Measurements from ENCODE around the gene SPRYD3.

Gene SPRYD3

GRCh38 chr12:53065470-53065869 is 13.7 kb downstream of the SPRYD3 start:
- in situ Hi-C loops (cut with MboI; ENCODE audit: low sequenced_read_pairs), result loop anchor here (25.0 kb wide), 1 partner anchor 222 kb away; the partner anchor contains the start of genes MYG1 and PFDN5

GRCh38 chr12:53064613-53065436 is 14.4 kb downstream of the SPRYD3 start:
- in situ Hi-C loops (cut with MboI; ENCODE audit: low sequenced_read_pairs), result loop anchor here (25.0 kb wide), 1 partner anchor 222 kb away; the partner anchor contains the start of genes MYG1 and PFDN5

- in situ Hi-C loops (cut with MboI; ENCODE audit: low sequenced_read_pairs), result loop anchor here (25.0 kb wide), 1 partner anchor 223 kb away; the partner anchor contains the start of genes MYG1 and PFDN5
Measured at GRCh38 chr12:53063708-53064612, 15.2 kb downstream of the SPRYD3 start.

GRCh38 chr12:53062977-53063707 is 16.0 kb downstream of the SPRYD3 start:
- in situ Hi-C loops (cut with MboI; ENCODE audit: low sequenced_read_pairs), result loop anchor here (25.0 kb wide), 1 partner anchor 224 kb away; the partner anchor contains the start of genes MYG1 and PFDN5

GRCh38 chr12:53062011-53062961 is 16.9 kb downstream of the SPRYD3 start:
- in situ Hi-C loops (cut with MboI; ENCODE audit: low sequenced_read_pairs), result loop anchor here (25.0 kb wide), 1 partner anchor 225 kb away; the partner anchor contains the start of genes MYG1 and PFDN5

GRCh38 chr12:53061404-53062010 is 17.7 kb downstream of the SPRYD3 start:
- in situ Hi-C loops (cut with MboI; ENCODE audit: low sequenced_read_pairs), result loop anchor here (25.0 kb wide), 1 partner anchor 226 kb away; the partner anchor contains the start of genes MYG1 and PFDN5

GRCh38 chr12:53060721-53061276 is 18.4 kb downstream of the SPRYD3 start:
- in situ Hi-C loops (cut with MboI; ENCODE audit: low sequenced_read_pairs), result loop anchor here (25.0 kb wide), 1 partner anchor 227 kb away; the partner anchor contains the start of genes MYG1 and PFDN5

- in situ Hi-C loops (cut with MboI; ENCODE audit: low sequenced_read_pairs), result loop anchor here (25.0 kb wide), 1 partner anchor 227 kb away; the partner anchor contains the start of genes MYG1 and PFDN5
Measured at GRCh38 chr12:53060064-53060720, 19.0 kb downstream of the SPRYD3 start.

- in situ Hi-C loops (cut with MboI; ENCODE audit: low sequenced_read_pairs), result loop anchor here (25.0 kb wide), 1 partner anchor 228 kb away; the partner anchor contains the start of genes MYG1 and PFDN5
Measured at GRCh38 chr12:53059434-53060063, 19.6 kb downstream of the SPRYD3 start.

- in situ Hi-C loops (cut with MboI; ENCODE audit: low sequenced_read_pairs), result loop anchor here (25.0 kb wide), 1 partner anchor 228 kb away; the partner anchor contains the start of genes MYG1 and PFDN5
Measured at GRCh38 chr12:53058674-53059433, 20.3 kb downstream of the SPRYD3 start.

- in situ Hi-C loops (cut with MboI; ENCODE audit: low sequenced_read_pairs), result loop anchor here (25.0 kb wide), 1 partner anchor 229 kb away; the partner anchor contains the start of genes MYG1 and PFDN5
Measured at GRCh38 chr12:53057816-53058500, 21.2 kb downstream of the SPRYD3 start.

- in situ Hi-C loops (cut with MboI; ENCODE audit: low sequenced_read_pairs), result loop anchor here (25.0 kb wide), 1 partner anchor 230 kb away; the partner anchor contains the start of genes MYG1 and PFDN5
Measured at GRCh38 chr12:53056901-53057300, 22.3 kb downstream of the SPRYD3 start.

- in situ Hi-C loops (cut with MboI; ENCODE audit: low sequenced_read_pairs), result loop anchor here (25.0 kb wide), 1 partner anchor 231 kb away; the partner anchor contains the start of genes MYG1 and PFDN5
Measured at GRCh38 chr12:53056296-53056695, 22.9 kb downstream of the SPRYD3 start.

GRCh38 chr12:53055471-53056266 is 23.5 kb downstream of the SPRYD3 start:
- in situ Hi-C loops (cut with MboI; ENCODE audit: low sequenced_read_pairs), result loop anchor here (25.0 kb wide), 1 partner anchor 232 kb away; the partner anchor contains the start of genes MYG1 and PFDN5

Data from HL-60/S4 treated with phorbol 12-myristate 13-acetate at 8.2 ng/mL for 4 days and 3 days (cell line).